Measurements from ENCODE around the gene OSTF1.

The OSTF1 gene

GRCh38 chr9:75071530-75072122 is 16.7 kb upstream of the OSTF1 start:
- Histone ChIP-seq H3K9me3 (ENCODE audit: insufficient read depth, low read depth, low read length) (no peaks in the 10 kb centered on the region), H3F3A (ENCODE audit: low read depth) (no peaks in the 10 kb centered on the region), H3K36me3 (ENCODE audit: insufficient read depth, low read length) (no peaks in the 10 kb centered on the region), H3K4me2 (ENCODE audit: low read depth, low read length, poor library complexity, severe bottlenecking) (no peak overlapping the region), H3K79me2 (ENCODE audit: insufficient read depth, low read length) (no peaks in the 10 kb centered on the region), H3K9ac (ENCODE audit: low read depth, low read length, poor library complexity, severe bottlenecking) (no peak overlapping the region), H4K20me1 (ENCODE audit: insufficient read depth, low read length, poor library complexity, severe bottlenecking) (no peaks in the 10 kb centered on the region), H3K4me1 (ENCODE audit: insufficient read depth, low read length, poor library complexity, severe bottlenecking) (no peaks in the 10 kb centered on the region), H3K27me3 (ENCODE audit: insufficient read depth, low read length, poor library complexity, severe bottlenecking) (no peaks in the 10 kb centered on the region), H3K9me2 (replicated peaks; ENCODE audit: low read depth, low read length) (no peaks in the 10 kb centered on the region), H2AFZ (ENCODE audit: low read length) (no peak overlapping the region), H3K4me3 (ENCODE audit: low read length, poor library complexity, severe bottlenecking) (no peak overlapping the region)
- TF ChIP-seq EZH2phosphoT487 (IDR thresholded peaks at IDR 0.05; ENCODE audit: borderline replicate concordance): no peak

DNA sequence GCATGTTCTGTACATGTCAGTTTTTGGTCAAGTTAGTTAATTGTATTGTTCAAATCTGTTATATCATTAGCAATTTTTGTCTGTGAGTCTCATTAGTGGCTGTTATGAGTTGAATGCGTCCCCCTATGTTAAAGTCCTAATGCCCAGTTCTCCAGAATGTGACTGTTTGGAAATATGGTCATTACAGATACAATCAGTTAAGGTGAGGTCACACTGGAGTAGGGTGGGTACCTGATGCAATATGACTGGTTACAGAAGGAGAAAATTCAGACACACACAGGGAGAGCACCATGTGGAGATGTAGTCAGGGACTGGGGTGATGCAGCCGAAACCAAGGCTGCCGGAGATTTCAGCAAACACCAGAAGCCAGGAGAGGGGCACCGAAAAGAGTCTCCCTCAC is 15.4 kb upstream of the OSTF1 start:
- H4K20me1 ChIP-seq (ENCODE audit: insufficient read depth, low read length, poor library complexity, severe bottlenecking): no peaks in the 10 kb centered on the region
- H3K79me2 ChIP-seq (ENCODE audit: insufficient read depth, low read length): no peaks in the 10 kb centered on the region
- H3K36me3 ChIP-seq (ENCODE audit: insufficient read depth, low read length): no peaks in the 10 kb centered on the region
- TF ChIP-seq, protein P1, sequence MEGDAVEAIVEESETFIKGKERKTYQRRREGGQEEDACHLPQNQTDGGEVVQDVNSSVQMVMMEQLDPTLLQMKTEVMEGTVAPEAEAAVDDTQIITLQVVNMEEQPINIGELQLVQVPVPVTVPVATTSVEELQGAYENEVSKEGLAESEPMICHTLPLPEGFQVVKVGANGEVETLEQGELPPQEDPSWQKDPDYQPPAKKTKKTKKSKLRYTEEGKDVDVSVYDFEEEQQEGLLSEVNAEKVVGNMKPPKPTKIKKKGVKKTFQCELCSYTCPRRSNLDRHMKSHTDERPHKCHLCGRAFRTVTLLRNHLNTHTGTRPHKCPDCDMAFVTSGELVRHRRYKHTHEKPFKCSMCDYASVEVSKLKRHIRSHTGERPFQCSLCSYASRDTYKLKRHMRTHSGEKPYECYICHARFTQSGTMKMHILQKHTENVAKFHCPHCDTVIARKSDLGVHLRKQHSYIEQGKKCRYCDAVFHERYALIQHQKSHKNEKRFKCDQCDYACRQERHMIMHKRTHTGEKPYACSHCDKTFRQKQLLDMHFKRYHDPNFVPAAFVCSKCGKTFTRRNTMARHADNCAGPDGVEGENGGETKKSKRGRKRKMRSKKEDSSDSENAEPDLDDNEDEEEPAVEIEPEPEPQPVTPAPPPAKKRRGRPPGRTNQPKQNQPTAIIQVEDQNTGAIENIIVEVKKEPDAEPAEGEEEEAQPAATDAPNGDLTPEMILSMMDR (conservative IDR thresholded peaks at IDR 0.05; ENCODE audit: low read length): no peak
- no peak for TF ChIP-seq EZH2phosphoT487 (IDR thresholded peaks at IDR 0.05; ENCODE audit: borderline replicate concordance)
- no peaks in the 10 kb centered on the region for H3F3A ChIP-seq (ENCODE audit: low read depth)
- no peak overlapping the region for H3K9ac ChIP-seq (ENCODE audit: low read depth, low read length, poor library complexity, severe bottlenecking)
- H2AFZ ChIP-seq (ENCODE audit: low read length): no peak overlapping the region
- H3K4me3 ChIP-seq (ENCODE audit: low read length, poor library complexity, severe bottlenecking): no peak overlapping the region
- no peak overlapping the region for H3K4me2 ChIP-seq (ENCODE audit: low read depth, low read length, poor library complexity, severe bottlenecking)
- no peaks in the 10 kb centered on the region for H3K27me3 ChIP-seq (ENCODE audit: insufficient read depth, low read length, poor library complexity, severe bottlenecking)
- no peaks in the 10 kb centered on the region for H3K9me3 ChIP-seq (ENCODE audit: insufficient read depth, low read depth, low read length)
- no peaks in the 10 kb centered on the region for H3K4me1 ChIP-seq (ENCODE audit: insufficient read depth, low read length, poor library complexity, severe bottlenecking)
- H3K9me2 ChIP-seq (replicated peaks; ENCODE audit: low read depth, low read length): no peaks in the 10 kb centered on the region

- no peak overlapping the region for H3K4me2 ChIP-seq (ENCODE audit: low read depth, low read length, poor library complexity, severe bottlenecking)
- no peaks in the 10 kb centered on the region for H3K9me2 ChIP-seq (replicated peaks; ENCODE audit: low read depth, low read length)
- no peak overlapping the region for H2AFZ ChIP-seq (ENCODE audit: low read length)
- no peak overlapping the region for H3K4me3 ChIP-seq (ENCODE audit: low read length, poor library complexity, severe bottlenecking)
- no peaks in the 10 kb centered on the region for H3K27me3 ChIP-seq (ENCODE audit: insufficient read depth, low read length, poor library complexity, severe bottlenecking)
- H3K9me3 ChIP-seq (ENCODE audit: insufficient read depth, low read depth, low read length): no peaks in the 10 kb centered on the region
- H4K20me1 ChIP-seq (ENCODE audit: insufficient read depth, low read length, poor library complexity, severe bottlenecking): no peaks in the 10 kb centered on the region
- H3K4me1 ChIP-seq (ENCODE audit: insufficient read depth, low read length, poor library complexity, severe bottlenecking): peaks cover 12% of the 10 kb centered on the region
- no peaks in the 10 kb centered on the region for H3F3A ChIP-seq (ENCODE audit: low read depth)
- H3K36me3 ChIP-seq (ENCODE audit: insufficient read depth, low read length): no peaks in the 10 kb centered on the region
- TF ChIP-seq, protein P1 (conservative IDR thresholded peaks at IDR 0.05; ENCODE audit: low read length): no peak
- no peak for TF ChIP-seq EZH2phosphoT487 (IDR thresholded peaks at IDR 0.05; ENCODE audit: borderline replicate concordance)
- no peak overlapping the region for H3K9ac ChIP-seq (ENCODE audit: low read depth, low read length, poor library complexity, severe bottlenecking)
- no peaks in the 10 kb centered on the region for H3K79me2 ChIP-seq (ENCODE audit: insufficient read depth, low read length)
Measured at GRCh38 chr9:75081632-75082031, 6.7 kb upstream of the OSTF1 start.

Measured in Loucy (cell line).